GM15510 (cell line): Measurements from ENCODE around the gene SLC25A21.

ENCODE experiments used
- POLR2A ChIP-seq: IDR thresholded peaks from 3 replicates; pipeline ENCODE4 v1.6.1; 2011; ENCODE audit warnings: borderline replicate concordance; ENCODE audit not compliant: insufficient read length; ENCODE audit errors: extremely low read depth

Gene SLC25A21

DNA sequence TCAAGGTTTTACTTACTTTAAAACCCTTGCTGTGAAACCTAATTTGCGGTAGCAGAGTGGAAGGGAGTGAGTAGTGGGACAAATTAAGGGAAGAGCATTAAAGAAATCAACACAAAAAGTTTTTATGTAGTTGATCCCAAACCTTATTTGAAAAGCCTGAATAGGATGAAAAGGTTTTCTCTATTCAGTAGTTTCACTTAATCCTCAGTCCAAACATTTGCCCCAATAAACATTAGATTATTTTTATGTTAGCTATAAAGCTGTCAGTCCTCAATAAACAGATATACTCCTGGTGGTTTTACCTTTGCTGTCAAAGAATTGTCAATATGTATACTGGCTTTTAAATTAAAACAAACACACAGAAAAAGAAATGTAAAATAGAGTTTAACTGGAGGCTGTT, 374.8 kb downstream of the SLC25A21 start:
- TF ChIP-seq POLR2A: no peak

DNA sequence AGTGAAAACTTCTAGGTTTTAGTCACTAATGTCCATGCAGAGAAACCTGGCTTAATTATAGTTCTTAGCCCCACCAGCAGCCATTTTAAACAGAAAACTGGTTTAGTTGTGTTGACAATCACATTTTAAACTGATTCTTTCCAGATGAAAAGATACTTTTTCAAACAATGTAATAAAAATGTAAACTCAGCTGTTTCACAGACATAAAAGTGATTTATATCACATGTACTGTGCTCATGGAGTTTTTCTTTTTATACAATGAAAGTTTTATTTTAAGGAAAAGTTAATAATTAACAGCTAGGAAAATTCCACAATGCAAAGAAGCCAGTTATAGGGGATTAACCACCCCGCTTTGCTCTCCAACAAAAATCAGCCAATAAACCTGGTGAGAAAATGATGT, 381.0 kb downstream of the SLC25A21 start:
- TF ChIP-seq POLR2A: no peak

DNA sequence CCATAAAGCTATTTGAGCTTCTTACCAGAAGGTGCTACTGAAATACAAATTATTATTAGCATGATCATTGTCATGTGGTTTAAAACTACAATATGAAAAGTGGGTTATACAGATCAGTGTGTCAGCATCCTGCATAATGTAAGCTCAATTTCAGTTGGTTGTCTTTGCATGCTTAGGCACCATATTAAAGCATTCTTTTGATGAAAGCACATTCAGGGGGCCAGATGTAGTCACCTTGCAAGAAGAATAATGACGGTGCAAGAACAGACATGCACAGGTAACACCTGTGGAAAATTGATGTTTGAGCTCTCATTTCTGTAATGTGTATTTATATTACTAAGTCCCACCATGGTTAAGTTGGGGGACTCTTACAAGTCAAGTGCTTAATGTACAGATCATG, 386.9 kb downstream of the SLC25A21 start:
- TF ChIP-seq POLR2A: no peak

DNA sequence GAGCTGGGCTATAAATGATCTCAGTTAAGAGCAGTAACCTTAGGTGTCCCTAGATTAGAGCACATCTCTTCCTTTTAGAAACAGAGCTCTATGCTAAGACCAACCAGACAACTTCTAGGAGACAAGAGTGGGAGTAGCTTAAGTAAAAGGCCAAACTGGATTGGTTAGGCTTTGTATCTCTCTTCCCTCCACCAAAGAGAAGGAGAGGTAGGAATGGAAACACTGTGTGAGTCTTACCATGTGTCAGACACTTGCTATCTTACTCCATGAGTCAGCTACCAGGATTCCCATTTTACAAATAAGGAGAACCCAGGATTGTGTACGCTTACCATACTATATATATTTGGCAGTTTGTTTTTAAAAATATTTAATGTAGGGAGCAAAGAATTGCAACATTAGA, 387.9 kb downstream of the SLC25A21 start:
- no peak for TF ChIP-seq POLR2A

DNA sequence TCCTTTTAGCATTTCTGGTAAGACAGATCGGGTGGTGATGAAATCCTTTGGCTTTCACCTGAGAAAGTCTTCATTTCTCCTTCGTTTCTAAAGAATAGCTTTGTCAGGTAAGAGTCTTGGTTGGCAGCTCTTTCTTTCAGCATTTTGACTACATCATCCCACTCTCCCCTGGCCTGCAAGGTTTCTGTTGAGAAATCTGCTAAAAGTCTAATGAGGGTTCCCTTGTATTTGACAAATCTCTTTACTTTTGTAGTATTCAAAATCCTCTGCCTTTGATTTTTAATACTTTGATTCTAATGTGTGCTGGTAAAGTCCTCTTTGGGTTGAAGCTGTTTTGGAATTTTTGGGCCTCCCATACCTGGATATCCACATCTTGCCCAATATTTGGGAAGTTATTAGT, 390.5 kb downstream of the SLC25A21 start:
- TF ChIP-seq POLR2A: no peak

DNA sequence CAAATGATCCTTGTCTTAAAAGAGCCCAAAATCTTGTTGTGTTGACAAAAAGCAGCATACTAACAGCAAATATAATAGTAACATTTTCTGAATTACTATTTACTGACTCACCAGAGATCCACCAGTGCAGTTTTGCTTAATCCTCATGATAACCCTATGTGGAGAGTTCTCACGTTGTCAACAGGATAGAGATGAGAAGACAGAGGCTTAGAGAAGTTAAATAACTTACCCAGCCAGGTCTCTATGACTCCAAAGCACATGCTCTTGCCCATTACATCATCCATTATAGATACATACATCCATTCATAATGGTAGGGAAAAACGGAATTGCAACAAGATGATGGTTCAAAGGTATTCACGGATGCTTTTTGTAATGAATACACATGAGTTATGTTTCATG, 398.8 kb downstream of the SLC25A21 start:
- no peak for TF ChIP-seq POLR2A

DNA sequence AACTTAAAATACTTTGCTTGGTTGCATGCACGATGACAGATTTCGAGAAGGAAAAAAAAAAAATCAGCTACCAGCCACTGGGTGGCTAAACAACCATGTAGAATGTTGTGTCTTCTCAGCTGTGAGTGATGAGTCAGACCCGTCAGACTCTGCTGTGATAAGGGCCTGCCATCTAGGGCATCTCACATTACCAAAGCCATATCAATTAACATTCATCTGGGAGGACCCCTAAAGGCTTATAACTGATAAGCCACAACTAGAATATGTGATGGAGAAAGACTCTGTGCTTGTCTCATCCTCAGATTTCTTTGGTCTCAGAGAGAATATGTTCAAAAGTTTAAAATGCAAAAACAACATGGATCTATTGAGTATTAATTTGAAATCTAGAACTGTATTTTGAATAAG, 399.3 kb downstream of the SLC25A21 start:
- TF ChIP-seq POLR2A: no peak

DNA sequence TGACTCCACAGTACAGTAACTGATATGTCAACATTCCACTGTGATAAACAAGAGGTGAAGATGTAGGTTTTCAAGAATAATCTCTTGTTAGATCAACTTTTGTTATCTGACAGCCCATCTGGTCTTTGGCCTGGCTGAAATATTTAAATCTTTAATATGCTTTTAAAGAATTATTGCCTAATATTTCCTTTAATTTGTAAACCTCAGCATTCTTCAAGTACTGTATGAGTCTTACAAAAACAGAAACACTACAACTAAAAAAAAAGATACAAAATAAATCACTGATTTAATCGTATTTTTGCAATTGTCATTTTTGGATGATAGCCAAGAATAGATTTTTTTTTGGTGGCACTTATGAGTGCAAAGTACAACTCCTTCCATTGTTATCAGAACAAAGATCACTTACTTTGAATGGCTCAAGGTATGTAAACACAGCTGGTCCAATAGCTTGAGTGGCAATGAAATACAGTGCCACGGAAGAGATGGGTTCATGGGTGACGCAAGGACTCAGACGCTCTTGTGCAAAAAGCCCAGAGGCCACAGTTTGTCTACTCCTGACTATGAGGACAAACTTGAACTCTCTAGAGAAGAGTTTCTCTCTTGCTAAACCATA, 401.3 kb downstream of the SLC25A21 start:
- no peak for TF ChIP-seq POLR2A

DNA sequence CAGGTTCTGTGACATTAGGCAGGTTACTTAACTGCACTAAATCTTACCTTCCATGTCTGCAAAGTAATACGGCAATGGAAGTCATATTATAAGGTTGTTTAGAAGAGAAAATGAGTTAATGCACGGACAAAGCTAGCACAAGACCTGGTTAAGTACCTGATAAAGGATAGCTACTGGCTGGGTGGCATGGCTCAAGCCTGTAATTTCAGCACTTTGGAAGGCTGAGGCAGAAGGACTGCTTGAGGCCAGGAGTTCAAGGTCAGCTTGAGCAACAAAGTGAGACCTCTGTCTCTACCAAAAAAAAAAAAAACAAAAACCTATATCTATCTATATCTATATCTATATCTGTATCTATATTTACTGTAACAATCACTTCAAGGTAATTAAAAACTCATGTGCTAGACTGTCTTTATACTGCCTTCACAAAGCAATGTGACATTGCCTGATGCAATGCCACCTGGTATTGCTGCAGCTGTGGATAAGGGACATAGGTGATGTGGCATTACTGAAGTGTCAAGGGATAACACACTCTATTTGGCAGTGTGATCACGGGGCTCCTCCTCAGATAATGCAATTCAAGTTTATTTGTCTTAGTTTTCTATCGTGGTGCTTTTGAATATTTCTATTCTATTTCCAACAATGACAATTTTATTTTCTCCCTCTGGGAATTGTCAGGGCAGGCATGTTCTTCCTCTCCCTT, 403.6 kb downstream of the SLC25A21 start:
- TF ChIP-seq POLR2A: no peak

DNA sequence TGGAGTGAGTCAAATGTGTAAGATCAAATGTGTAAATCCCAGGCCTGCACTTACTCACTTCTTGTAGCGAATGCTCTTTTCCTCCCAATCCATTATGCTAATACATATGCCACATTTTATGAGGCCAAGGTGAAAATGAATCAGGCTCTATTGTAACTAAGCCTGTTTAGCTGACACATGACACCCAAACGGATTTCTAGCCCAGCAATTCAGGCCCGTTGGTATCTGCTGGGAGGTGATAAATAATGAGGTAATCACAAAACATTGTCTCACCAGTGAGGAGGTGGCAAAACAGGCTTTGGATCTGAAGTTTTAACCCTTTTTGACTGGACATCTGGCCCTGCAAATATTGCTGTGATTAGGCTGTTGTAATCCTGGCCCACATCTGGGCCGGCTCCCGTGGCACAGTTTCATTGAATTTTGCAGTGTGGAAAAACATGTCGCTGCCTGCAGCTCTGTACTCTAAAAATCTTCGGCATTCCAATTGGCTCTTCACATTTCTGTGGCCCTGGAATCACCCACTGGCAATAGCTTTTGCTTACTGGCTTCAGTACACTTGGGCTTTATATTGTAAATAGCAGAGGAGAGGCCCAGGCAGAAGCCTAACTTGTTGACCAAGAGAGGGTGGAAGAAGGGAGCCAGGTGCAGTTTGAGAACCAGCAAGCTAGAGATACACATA, 404.7 kb downstream of the SLC25A21 start:
- no peak for TF ChIP-seq POLR2A

DNA sequence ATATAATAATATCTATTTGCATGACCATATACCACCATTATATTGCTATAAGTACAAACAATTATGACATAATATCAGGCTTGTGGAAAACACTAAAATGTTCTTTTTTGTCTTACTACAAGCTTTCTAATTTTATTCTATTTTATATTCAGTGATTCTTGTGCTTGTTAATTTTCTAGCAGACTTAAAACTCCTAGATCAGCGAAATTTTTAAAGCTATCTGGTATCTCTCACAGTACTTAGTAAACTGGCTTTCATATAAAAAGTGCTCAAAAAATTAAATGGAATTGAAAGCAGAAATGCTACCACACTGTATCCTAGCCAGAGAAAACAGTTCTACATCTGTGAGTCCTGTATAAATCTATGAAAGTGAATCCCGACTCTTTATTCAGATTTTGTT, 405.4 kb downstream of the SLC25A21 start:
- TF ChIP-seq POLR2A: no peak

DNA sequence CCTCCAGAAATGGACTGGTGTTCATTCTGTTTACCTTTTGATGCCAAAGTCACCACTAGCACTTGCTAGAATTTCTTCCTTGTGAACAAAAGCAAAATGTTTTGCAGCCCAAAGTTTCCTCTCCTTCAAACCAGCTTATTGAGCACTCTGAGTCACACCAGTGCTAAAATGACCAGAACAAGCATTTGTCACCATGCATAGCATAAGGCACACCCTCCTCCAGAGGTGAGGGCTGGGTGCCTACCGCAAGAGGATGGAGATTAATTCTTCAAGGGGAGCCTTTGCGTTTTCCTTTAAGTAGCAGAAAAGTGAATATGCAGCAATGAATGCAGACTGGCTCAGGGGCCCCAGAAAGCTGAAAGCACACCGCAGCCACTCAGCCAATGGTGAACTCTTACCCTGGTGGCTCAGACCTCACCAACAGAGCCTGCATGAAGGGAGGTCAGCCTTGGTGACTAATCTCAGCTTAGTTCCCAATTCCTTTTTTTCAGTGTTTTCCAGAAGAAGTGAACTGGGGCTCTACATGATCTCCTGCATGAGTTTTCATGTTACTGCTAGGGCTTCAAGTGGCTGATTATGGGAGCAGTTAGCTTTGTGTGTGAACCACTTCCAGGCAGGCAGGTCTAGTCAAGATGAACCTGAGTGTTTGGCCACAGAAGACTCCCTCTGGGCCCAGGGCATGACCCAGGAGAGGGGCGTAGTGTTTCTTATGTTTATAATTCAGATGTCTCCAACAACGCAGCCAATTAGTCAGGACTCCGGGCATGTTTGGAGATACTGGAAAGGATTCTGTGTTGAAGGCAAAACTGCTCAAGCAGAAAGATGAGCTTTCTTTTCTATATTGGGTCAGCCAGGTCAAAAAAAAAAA, 414.4 kb downstream of the SLC25A21 start:
- no peak for TF ChIP-seq POLR2A

DNA sequence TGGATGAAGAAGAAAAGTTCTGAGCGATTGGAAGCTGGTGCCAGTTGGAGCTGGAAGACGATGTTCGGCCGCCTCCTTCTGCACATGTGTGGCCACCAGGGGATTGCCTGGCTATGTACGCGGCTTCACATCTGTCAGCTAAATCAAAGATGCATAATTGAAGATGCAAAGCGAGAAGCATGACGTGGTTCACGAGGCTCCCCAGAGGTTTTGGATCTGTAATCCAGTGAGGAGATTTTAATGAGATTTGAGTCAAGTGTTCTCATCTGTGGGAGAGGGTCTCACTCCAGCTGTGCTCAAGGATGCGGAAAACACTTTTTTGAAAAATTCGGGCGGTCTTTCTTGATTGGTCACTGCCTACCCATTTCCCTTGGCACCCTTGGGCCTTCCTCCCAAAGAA, 416.2 kb downstream of the SLC25A21 start:
- TF ChIP-seq POLR2A: no peak

DNA sequence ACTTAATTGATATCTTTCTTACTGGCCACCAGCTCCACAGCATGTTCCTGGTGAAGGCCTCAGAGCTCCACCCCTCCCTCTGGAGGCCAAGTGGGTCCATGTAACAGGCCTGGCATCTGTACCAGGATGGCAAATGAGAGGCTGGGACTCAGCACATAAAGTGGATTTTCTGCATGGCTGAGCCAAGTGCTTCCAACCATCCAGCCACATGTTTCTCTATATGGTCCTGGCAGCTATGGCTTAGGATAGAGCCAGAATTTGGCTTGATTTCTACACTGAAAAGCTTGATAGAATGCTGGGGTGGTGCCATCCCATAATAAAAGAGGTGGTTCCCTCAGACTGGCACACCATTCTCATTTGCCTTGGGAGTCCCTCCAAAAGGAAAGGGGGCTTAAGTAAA, 416.6 kb downstream of the SLC25A21 start:
- TF ChIP-seq POLR2A: no peak

DNA sequence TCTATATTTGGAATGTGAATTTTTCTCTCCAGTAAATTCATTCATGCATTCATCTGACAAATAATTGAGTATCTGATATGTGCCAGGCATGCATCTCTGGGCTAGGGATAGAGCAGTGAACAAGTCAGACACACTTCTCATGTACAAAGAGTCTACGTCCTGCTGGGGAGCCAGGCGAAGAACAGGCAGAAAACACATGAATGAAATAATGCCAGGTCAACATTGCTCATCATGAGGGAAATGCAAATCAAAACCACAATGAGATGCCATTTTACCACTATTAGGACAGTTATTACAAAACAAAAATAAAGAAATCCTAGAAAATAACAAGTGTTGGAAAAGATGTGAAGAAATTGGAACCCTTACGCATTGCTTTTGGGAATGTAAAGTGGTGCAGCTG, 420.5 kb downstream of the SLC25A21 start:
- TF ChIP-seq POLR2A: no peak
